ENCODE results near the gene MYO1F. TPM values are rescaled to one million over a fixed set of nuclear protein-coding genes. Genes with fewer than 3 reads are reported as not detected.

Gene MYO1F
- total and polyA plus RNA-seq, 2 donors from 2014 or later: 1.7 to 35.8 TPM

- DNase-seq (peak in 1 of 5 donors; percentile 76), FAIRE-seq (no peak)
- no peak for TF ChIP-seq CTCF (IDR thresholded peaks at IDR 0.05; ENCODE audit: borderline replicate concordance, extremely low read depth, insufficient read depth)
- intact Hi-C loops (cut with DNase I): no loop called here
- H3K9me3 ChIP-seq (ENCODE audit: control insufficient read depth in 2 of 3, insufficient read depth in 1 of 3, low read length in 3 of 3): no peaks in the 10 kb centered on the region
- no peak overlapping the region for H3K9ac ChIP-seq (ENCODE audit: low read length in 3 of 3)
- H3K4me1 ChIP-seq (ENCODE audit: control insufficient read depth in 2 of 3, insufficient read depth in 2 of 3, low read depth in 1 of 3, low read length in 3 of 3): peaks cover 0 to 10% (median 4%) of the 10 kb centered on the region in 3 donors
- H3K27ac ChIP-seq (ENCODE audit: low read depth in 2 of 2, low read length in 2 of 2): no peak overlapping the region
- no peaks in the 10 kb centered on the region for H3K36me3 ChIP-seq (ENCODE audit: control insufficient read depth in 2 of 3, insufficient read depth in 3 of 3, low read length in 3 of 3)
- H3K4me3 ChIP-seq (ENCODE audit: low read length in 3 of 3): no peak overlapping the region
- no peaks in the 10 kb centered on the region for H3K27me3 ChIP-seq (ENCODE audit: control insufficient read depth, insufficient read depth, low read length)
These were observed 65.6 kb downstream of the MYO1F start for GRCh38 chr19:8511573-8512101.

- no peaks in the 10 kb centered on the region for H3K36me3 ChIP-seq (ENCODE audit: control insufficient read depth in 2 of 3, insufficient read depth in 3 of 3, low read length in 3 of 3)
- H3K9ac ChIP-seq (ENCODE audit: low read length in 3 of 3): no peak overlapping the region
- intact Hi-C loops (cut with DNase I): no loop called here
- peaks cover 0 to 14% (median 7%) of the 10 kb centered on the region in 3 donors for H3K4me1 ChIP-seq (ENCODE audit: control insufficient read depth in 2 of 3, insufficient read depth in 2 of 3, low read depth in 1 of 3, low read length in 3 of 3)
- DNase-seq: no peak
- no peak overlapping the region for H3K27ac ChIP-seq (ENCODE audit: low read depth in 2 of 2, low read length in 2 of 2)
- no peaks in the 10 kb centered on the region for H3K27me3 ChIP-seq (ENCODE audit: control insufficient read depth, insufficient read depth, low read length)
- TF ChIP-seq CTCF (IDR thresholded peaks at IDR 0.05; ENCODE audit: borderline replicate concordance, extremely low read depth, insufficient read depth): no peak
- H3K4me3 ChIP-seq (ENCODE audit: low read length in 3 of 3): no peak overlapping the region
- H3K9me3 ChIP-seq (ENCODE audit: control insufficient read depth in 2 of 3, insufficient read depth in 1 of 3, low read length in 3 of 3): no peaks in the 10 kb centered on the region
- no peak for FAIRE-seq
These were observed 66.6 kb downstream of the MYO1F start for GRCh38 chr19:8510589-8511115.

- TF ChIP-seq CTCF (IDR thresholded peaks at IDR 0.05; ENCODE audit: borderline replicate concordance, extremely low read depth, insufficient read depth): no peak
- no peak overlapping the region for H3K27ac ChIP-seq (ENCODE audit: low read depth in 2 of 2, low read length in 2 of 2)
These were observed 70.8 kb downstream of the MYO1F start for GRCh38 chr19:8506402-8506957.

More at GRCh38 chr19:8506402-8506957, 70.8 kb downstream of the MYO1F start:
- intact Hi-C loops (cut with DNase I): loop anchor here (10.0 kb wide), 1 partner anchor 92 kb away; the partner anchor contains the start of gene MARCHF2
- no peaks in the 10 kb centered on the region for H3K27me3 ChIP-seq (ENCODE audit: control insufficient read depth, insufficient read depth, low read length)
- peak overlapping the region in 1 of 3 donors; percentile 51 for H3K9ac ChIP-seq (ENCODE audit: low read length in 3 of 3)
- peak overlapping the region in 1 of 3 donors; percentile 63 for H3K4me3 ChIP-seq (ENCODE audit: low read length in 3 of 3)
- peaks cover 0 to 3% (median 3%) of the 10 kb centered on the region in 3 donors for H3K4me1 ChIP-seq (ENCODE audit: control insufficient read depth in 2 of 3, insufficient read depth in 2 of 3, low read depth in 1 of 3, low read length in 3 of 3)
- DNase-seq (peak in 2 of 5 donors; percentile 23 to 52), FAIRE-seq (no peak)
- H3K36me3 ChIP-seq (ENCODE audit: control insufficient read depth in 2 of 3, insufficient read depth in 3 of 3, low read length in 3 of 3): no peaks in the 10 kb centered on the region
- H3K9me3 ChIP-seq (ENCODE audit: control insufficient read depth in 2 of 3, insufficient read depth in 1 of 3, low read length in 3 of 3): no peaks in the 10 kb centered on the region
